Measurements from ENCODE around the gene NFE2.
"Not testable (repeated sequence)": the region's sequence is repeated elsewhere in the genome, so short reads cannot be mapped to it uniquely, and the experiment has no call there.

NFE2 gene

GRCh38 chr12:54281694-54282093, 19.1 kb downstream of the NFE2 start:
- DNase-seq, result not testable (repeated sequence)

GRCh38 chr12:54281261-54281638, 19.6 kb downstream of the NFE2 start:
- DNase-seq, result not testable (repeated sequence)

- peak; percentile 66 to 100 (median 92) for DNase-seq
Measured at GRCh38 chr12:54280468-54281260, 20.2 kb downstream of the NFE2 start, which contains the start of gene HNRNPA1. HNRNPA1 (plus strand) TSS chr12:54280726; CDS start chr12:54280808, 82 bp downstream.

- peak; percentile 97 to 100 (median 98) for DNase-seq
Measured at GRCh38 chr12:54279632-54280467, 21.0 kb downstream of the NFE2 start, which contains the start of gene CBX5. CBX5 (minus strand) TSS chr12:54280122; CDS start chr12:54257650, 22,472 bp downstream.

- no peak for DNase-seq
Measured at GRCh38 chr12:54279227-54279631, 21.6 kb downstream of the NFE2 start.

- DNase-seq, result no peak
Measured at GRCh38 chr12:54277823-54278276, 23.0 kb downstream of the NFE2 start.

DNA sequence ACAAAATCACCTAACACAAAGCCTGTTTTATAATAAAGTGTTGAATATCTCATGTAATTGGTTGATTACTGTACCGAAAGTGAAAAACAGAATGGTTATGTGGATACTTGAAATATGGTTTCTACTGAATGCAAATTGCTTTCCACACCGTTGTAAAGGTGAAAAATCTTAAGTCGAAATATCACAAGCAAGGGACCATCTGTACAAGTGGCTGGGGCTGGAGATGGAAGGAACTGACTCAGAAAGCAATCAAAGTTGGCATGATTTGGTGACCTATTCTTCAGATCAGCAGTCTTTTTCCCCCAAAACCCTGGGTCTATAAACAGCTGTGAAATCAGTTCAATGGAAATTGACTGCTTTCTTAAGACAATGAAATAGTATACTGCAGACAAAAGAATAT, 24.4 kb downstream of the NFE2 start:
- no peak for DNase-seq

GRCh38 chr12:54273981-54274380, 26.8 kb downstream of the NFE2 start:
- no peak for DNase-seq

GRCh38 chr12:54272214-54272613, 28.6 kb downstream of the NFE2 start:
- peak in 1 of 5 experiments; percentile 45 for DNase-seq

GRCh38 chr12:54270345-54270744, 30.5 kb downstream of the NFE2 start:
- DNase-seq, result no peak

GRCh38 chr12:54266852-54267251, 34.0 kb downstream of the NFE2 start:
- no peak for DNase-seq

GRCh38 chr12:54265364-54265812, 35.4 kb downstream of the NFE2 start:
- no peak for DNase-seq

GRCh38 chr12:54262403-54262925, 38.4 kb downstream of the NFE2 start:
- DNase-seq, result no peak

GRCh38 chr12:54261815-54262402, 38.9 kb downstream of the NFE2 start:
- DNase-seq, result no peak

- peak in 2 of 5 experiments; percentile 8 to 10 for DNase-seq
Measured at GRCh38 chr12:54259194-54260011, 41.4 kb downstream of the NFE2 start.

DNA sequence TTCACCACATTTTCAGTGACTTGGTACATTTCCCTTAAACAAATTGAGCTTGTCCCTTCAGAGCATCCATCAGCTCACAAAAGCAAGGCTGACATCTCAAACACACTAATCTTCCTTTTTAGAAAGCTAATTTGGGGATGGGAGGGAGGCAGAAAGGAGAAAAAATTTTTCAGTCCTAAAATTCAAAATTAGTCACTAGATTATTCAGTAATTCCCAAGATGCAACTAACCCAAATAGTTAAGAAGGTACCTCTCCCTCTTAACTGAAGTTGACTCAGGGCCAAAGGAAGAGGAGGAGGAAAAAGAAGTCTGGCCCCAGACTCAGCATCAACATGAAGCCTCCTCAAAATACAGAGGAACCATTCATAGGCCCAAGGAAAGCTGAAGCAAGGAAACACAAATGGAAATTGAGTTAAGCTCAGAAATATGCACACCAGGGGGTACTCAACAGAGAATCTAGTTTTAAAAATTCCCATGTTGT, 42.6 kb downstream of the NFE2 start:
- no peak for DNase-seq

- DNase-seq, result no peak
Measured at GRCh38 chr12:54257332-54257731, 43.5 kb downstream of the NFE2 start.

DNA sequence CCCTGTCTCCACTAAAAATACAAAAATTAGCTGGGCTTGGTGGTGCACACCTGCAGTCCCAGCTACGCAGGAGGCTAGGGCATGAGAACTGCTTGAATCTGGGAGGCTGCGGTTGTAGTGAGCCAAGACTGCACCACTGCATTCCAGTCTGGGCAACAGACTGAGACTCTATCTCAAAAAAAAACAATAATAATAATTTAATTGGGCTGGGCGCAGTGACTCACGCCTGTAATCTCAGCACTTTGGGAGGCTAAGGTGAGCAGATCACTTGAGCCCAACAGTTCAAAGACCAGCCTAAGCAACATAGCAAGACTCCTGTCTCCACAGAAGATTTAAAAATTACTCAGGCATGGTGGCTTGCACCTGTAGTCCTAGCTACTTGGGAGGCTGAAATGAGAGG, 47.6 kb downstream of the NFE2 start:
- DNase-seq, result no peak

GRCh38 chr12:54251667-54252284, 49.0 kb downstream of the NFE2 start:
- DNase-seq, result peak in 2 of 5 experiments; percentile 19 to 52

- no peak for DNase-seq
Measured at GRCh38 chr12:54249489-54249888, 51.3 kb downstream of the NFE2 start.

DNA sequence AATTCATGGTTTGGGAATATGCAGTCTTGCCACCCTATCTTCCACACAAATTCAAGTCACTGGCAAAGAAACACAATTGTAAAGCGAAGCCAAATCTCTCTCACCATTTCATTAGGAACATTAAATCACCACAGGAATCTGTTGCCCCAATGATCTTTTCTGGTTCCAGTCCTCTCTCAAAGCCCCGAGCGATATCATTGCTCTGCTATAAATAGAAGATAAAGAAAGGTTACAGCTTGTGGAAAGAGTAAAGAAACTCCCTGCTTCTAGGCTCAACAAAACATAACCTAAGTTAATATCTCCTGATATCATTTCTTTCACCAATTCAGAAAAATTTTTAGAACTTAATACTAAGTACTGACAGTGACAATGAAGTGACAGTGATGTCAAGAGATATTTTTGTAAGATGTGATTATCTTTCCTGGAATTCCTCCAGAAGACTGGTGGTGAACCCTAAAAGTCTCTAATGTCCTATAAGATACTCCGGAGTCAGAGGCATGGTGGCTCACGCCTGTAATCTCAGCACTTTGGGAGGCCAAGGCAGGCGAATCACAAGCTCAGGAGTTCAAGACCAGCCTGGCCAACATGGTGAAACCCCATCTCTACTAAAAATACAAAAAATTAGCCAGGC, 54.7 kb downstream of the NFE2 start:
- DNase-seq, result no peak
